ENCODE results near the gene CFLAR. TPM values are rescaled to one million over a fixed set of nuclear protein-coding genes. Genes with fewer than 3 reads are reported as not detected.

CFLAR gene
- total and polyA plus RNA-seq, 2 of the 13 experiments (the other 11 are each of a cell fraction or from before 2014, with no cell fraction given): 43.8 to 92.1 TPM

DNA sequence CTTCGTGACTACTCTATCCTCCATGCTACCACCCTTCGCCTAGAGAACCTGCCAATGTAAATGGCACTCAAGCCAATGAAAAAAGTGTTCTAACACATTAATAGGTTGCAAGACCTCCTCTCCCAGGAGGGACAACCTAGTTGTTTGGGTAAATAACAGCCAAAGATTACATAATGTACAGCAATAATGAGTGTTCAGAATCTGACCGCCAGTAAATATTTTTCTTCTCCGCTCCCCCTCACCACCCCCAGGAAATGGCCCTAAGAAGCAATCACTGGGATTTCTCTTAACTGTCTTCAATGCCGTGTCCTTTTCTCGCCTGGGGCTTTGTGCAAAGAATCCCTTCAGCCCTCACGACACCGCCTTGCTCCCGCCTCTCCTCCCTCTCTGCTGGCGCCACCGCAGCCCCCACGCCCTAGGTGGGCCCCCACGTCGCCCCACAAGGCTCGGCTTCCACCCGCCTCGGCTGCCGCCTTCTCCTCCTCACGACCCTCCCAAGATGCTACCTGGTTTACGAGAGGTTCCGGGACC, 45.0 kb upstream of the CFLAR start (continued):
- TF ChIP-seq ZNF33A (CRISPR knock-in tag; IDR thresholded peaks at IDR 0.05; ENCODE audit: borderline replicate concordance): no peak; the same call in 1 of the 2 replicates
- TF ChIP-seq NRL (CRISPR knock-in tag; IDR thresholded peaks at IDR 0.05; ENCODE audit: borderline replicate concordance): no peak; the same call in 1 of the 2 replicates
- TF ChIP-seq, protein P1, sequence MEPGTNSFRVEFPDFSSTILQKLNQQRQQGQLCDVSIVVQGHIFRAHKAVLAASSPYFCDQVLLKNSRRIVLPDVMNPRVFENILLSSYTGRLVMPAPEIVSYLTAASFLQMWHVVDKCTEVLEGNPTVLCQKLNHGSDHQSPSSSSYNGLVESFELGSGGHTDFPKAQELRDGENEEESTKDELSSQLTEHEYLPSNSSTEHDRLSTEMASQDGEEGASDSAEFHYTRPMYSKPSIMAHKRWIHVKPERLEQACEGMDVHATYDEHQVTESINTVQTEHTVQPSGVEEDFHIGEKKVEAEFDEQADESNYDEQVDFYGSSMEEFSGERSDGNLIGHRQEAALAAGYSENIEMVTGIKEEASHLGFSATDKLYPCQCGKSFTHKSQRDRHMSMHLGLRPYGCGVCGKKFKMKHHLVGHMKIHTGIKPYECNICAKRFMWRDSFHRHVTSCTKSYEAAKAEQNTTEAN (CRISPR knock-in tag; conservative IDR thresholded peaks at IDR 0.05): no peak
- TF ChIP-seq ZBTB1 (CRISPR knock-in tag; IDR thresholded peaks at IDR 0.05; ENCODE audit: borderline replicate concordance): no peak
- no peak for TF ChIP-seq SMYD3 (CRISPR knock-in tag; IDR thresholded peaks at IDR 0.05)
- no peak for TF ChIP-seq SP140L (CRISPR knock-in tag; IDR thresholded peaks at IDR 0.05; ENCODE audit: borderline replicate concordance)
- TF ChIP-seq SRF (IDR thresholded peaks at IDR 0.05; ENCODE audit: low read depth, low read length): no peak
- TF ChIP-seq MIER3 (CRISPR knock-in tag; IDR thresholded peaks at IDR 0.05; ENCODE audit: borderline replicate concordance): no peak; the same call in 1 of the 2 replicates
- TF ChIP-seq ZNF652 (CRISPR knock-in tag; IDR thresholded peaks at IDR 0.05; ENCODE audit: borderline replicate concordance, low read depth): no peak
- TF ChIP-seq MTF2 (CRISPR knock-in tag; IDR thresholded peaks at IDR 0.05; ENCODE audit: borderline replicate concordance): no peak
- no peak for TF ChIP-seq NFYB (CRISPR knock-in tag; IDR thresholded peaks at IDR 0.05)
- TF ChIP-seq, protein P2, sequence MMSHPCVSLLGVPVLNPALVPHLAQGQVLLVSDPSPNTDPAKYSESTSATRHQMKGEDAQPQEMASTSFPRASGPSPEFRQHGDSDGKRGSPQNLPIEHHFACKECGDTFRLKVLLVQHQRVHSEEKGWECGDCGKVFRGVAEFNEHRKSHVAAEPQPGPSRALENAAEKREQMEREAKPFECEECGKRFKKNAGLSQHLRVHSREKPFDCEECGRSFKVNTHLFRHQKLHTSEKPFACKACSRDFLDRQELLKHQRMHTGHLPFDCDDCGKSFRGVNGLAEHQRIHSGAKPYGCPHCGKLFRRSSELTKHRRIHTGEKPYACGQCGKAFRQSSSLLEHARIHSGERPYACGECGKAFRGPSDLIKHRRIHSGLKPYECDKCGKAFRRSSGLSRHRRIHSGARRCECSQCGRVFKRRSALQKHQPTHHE (CRISPR knock-in tag; IDR thresholded peaks at IDR 0.05; ENCODE audit: borderline replicate concordance): no peak
- TF ChIP-seq, protein P3, sequence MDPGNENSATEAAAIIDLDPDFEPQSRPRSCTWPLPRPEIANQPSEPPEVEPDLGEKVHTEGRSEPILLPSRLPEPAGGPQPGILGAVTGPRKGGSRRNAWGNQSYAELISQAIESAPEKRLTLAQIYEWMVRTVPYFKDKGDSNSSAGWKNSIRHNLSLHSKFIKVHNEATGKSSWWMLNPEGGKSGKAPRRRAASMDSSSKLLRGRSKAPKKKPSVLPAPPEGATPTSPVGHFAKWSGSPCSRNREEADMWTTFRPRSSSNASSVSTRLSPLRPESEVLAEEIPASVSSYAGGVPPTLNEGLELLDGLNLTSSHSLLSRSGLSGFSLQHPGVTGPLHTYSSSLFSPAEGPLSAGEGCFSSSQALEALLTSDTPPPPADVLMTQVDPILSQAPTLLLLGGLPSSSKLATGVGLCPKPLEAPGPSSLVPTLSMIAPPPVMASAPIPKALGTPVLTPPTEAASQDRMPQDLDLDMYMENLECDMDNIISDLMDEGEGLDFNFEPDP (CRISPR knock-in tag; conservative IDR thresholded peaks at IDR 0.05): no peak
- no peak for TF ChIP-seq ESRRA (CRISPR knock-in tag; IDR thresholded peaks at IDR 0.05; ENCODE audit: low read depth)
- no peak for TF ChIP-seq ZNF10 (CRISPR knock-in tag; IDR thresholded peaks at IDR 0.05; ENCODE audit: borderline replicate concordance, low read depth)
- TF ChIP-seq, protein P4, sequence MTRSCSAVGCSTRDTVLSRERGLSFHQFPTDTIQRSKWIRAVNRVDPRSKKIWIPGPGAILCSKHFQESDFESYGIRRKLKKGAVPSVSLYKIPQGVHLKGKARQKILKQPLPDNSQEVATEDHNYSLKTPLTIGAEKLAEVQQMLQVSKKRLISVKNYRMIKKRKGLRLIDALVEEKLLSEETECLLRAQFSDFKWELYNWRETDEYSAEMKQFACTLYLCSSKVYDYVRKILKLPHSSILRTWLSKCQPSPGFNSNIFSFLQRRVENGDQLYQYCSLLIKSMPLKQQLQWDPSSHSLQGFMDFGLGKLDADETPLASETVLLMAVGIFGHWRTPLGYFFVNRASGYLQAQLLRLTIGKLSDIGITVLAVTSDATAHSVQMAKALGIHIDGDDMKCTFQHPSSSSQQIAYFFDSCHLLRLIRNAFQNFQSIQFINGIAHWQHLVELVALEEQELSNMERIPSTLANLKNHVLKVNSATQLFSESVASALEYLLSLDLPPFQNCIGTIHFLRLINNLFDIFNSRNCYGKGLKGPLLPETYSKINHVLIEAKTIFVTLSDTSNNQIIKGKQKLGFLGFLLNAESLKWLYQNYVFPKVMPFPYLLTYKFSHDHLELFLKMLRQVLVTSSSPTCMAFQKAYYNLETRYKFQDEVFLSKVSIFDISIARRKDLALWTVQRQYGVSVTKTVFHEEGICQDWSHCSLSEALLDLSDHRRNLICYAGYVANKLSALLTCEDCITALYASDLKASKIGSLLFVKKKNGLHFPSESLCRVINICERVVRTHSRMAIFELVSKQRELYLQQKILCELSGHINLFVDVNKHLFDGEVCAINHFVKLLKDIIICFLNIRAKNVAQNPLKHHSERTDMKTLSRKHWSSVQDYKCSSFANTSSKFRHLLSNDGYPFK (CRISPR knock-in tag; IDR thresholded peaks at IDR 0.05; ENCODE audit: borderline replicate concordance): no peak
- TF ChIP-seq ZNF496 (CRISPR knock-in tag; IDR thresholded peaks at IDR 0.05; ENCODE audit: insufficient replicate concordance): no peak
- no peak for TF ChIP-seq HMGA1 (CRISPR knock-in tag; conservative IDR thresholded peaks at IDR 0.05)
- no peak for TF ChIP-seq NR2C2 (CRISPR knock-in tag; IDR thresholded peaks at IDR 0.05; ENCODE audit: borderline replicate concordance)
- no peak for TF ChIP-seq NFE2L2 (IDR thresholded peaks at IDR 0.05; ENCODE audit: low read length)
- TF ChIP-seq ZNF557 (CRISPR knock-in tag; IDR thresholded peaks at IDR 0.05): no peak
- TF ChIP-seq ZNF709 (CRISPR knock-in tag; IDR thresholded peaks at IDR 0.05): no peak
- TF ChIP-seq ZNF639 (CRISPR knock-in tag; conservative IDR thresholded peaks at IDR 0.05): no peak
